ENCODE data around the gene RPL10.

Gene RPL10

DNA sequence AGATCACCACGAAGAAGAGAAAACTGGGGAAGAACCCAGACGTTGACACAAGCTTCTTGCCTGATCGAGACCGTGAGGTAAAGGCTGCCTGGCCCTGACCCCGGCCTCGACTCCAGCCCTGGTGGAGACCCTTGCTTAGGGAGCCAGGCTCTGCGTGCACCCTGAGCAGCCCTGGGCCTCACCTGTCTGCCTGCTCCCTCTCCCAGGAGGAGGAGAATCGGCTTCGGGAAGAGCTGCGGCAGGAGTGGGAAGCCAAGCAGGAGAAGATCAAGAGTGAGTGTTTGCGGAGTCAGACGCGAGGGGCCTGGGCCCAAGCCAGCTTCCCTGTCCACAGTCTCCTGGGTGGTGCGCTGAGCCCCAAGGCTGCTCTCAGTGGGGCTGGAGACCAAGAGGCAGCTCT, 50.3 kb downstream of the RPL10 start:
- no peak for DNase-seq (ENCODE audit: low spot score)
- in situ Hi-C loops (cut with MboI; ENCODE audit: low pct_unique_long_range_greater_than_20kb, low sequenced_read_pairs, unreplicated experiment): no loop called here
- TF ChIP-seq CTCF (IDR thresholded peaks at IDR 0.05; ENCODE audit: extremely low read depth, insufficient read depth, missing control alignments): no peak

DNA sequence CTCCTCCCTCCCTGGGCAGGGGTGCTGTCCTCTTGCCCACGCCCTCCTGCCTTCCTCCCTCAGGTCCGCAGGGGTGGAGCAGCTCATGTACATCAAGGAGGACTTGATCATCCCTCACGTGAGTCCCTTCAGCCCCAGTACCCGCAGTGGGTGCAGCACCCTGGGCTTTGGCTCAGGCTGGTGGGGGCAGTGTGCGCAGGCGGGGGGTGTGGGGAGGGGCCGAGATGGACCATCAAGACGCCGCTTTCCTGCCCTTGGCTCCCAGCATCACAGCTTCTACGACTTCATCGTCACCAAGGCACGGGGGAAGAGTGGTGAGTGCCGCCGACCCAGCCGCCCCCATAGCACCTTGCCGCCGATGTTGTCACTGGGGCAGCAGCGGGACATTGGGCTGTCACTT, 51.4 kb downstream of the RPL10 start:
- TF ChIP-seq CTCF (IDR thresholded peaks at IDR 0.05; ENCODE audit: extremely low read depth, insufficient read depth, missing control alignments): no peak
- in situ Hi-C loops (cut with MboI; ENCODE audit: low pct_unique_long_range_greater_than_20kb, low sequenced_read_pairs, unreplicated experiment): no loop called here
- DNase-seq (ENCODE audit: low spot score): no peak

- in situ Hi-C loops (cut with MboI; ENCODE audit: low pct_unique_long_range_greater_than_20kb, low sequenced_read_pairs, unreplicated experiment): no loop called here
- no peak for TF ChIP-seq CTCF (IDR thresholded peaks at IDR 0.05; ENCODE audit: extremely low read depth, insufficient read depth, missing control alignments)
These were observed 52.1 kb downstream of the RPL10 start for GRCh38 chrX:154450312-154450711.

More at GRCh38 chrX:154450312-154450711, 52.1 kb downstream of the RPL10 start:
- no peak for DNase-seq (ENCODE audit: low spot score)

All from GM13977 (cell line).